Activated T-helper 2 cell treated with anti-CD3 and anti-CD28 coated beads, Interferon-gamma antibody, Interleukin-2, Interleukin-4, amounts not matched to agents 10 μg/mL and 5 μg/mL and 100 μg/mL, durations not matched to agents 14 hours and 24 hours and 36 hours (primary cell): ENCODE results near the gene FASTK. TPM values are rescaled to one million over a fixed set of nuclear protein-coding genes. Genes with fewer than 3 reads are reported as not detected.

Experiments used
- DNase-seq: peaks from one replicate; pipeline ENCODE4 v3.0.0; 2021; ENCODE audit warnings: low spot score
- H3K27ac Mint-ChIP-seq: one replicate; pipeline ENCODE4 v1.8.0; 2021; ENCODE audit warnings: mixed read lengths
- H3K27me3 Mint-ChIP-seq: one replicate; pipeline ENCODE4 v1.8.0; 2021; ENCODE audit warnings: low read depth, mixed read lengths
- H3K36me3 Mint-ChIP-seq: one replicate; pipeline ENCODE4 v1.8.0; 2021; ENCODE audit warnings: low read depth, mixed read lengths
- H3K4me1 Mint-ChIP-seq: one replicate; pipeline ENCODE4 v1.8.0; 2021; ENCODE audit warnings: low read depth, mixed read lengths
- H3K4me3 Mint-ChIP-seq: one replicate; pipeline ENCODE4 v1.8.0; 2021; ENCODE audit warnings: low read depth, mild to moderate bottlenecking, moderate library complexity, mixed read lengths
- H3K9me3 Mint-ChIP-seq: one replicate; pipeline ENCODE4 v1.8.0; 2021; ENCODE audit warnings: mixed read lengths
- intact Hi-C: fragments of 100-400 bp; cut with micrococcal nuclease; formaldehyde crosslinking; loops from one replicate; pipeline ENCODE4 v1.15.1; 2023
- total RNA-seq: library from RNA; stranded (reverse); gene quantifications from 2 replicates; pipeline ENCODE4 v1.2.3, GENCODE V29; 2022

Gene FASTK
- total RNA-seq, 1 donor from 2014 or later: 83.2 TPM

GRCh38 chr7:151071032-151071866 is 9.4 kb downstream of the FASTK start:
- Mint-ChIP-seq H3K9me3 (no peaks in the 10 kb centered on the region), H3K27me3 (no peaks in the 10 kb centered on the region), H3K4me1 (no peaks in the 10 kb centered on the region), H3K4me3 (no peak overlapping the region), H3K27ac (no peak overlapping the region), H3K36me3 (peaks cover 55% of the 10 kb centered on the region)
- DNase-seq: no peak
- intact Hi-C loops: no loop called here

GRCh38 chr7:151070574-151070960 is 10.0 kb downstream of the FASTK start:
- Mint-ChIP-seq H3K4me3 (no peak overlapping the region), H3K9me3 (no peaks in the 10 kb centered on the region), H3K4me1 (no peaks in the 10 kb centered on the region), H3K27ac (no peak overlapping the region), H3K27me3 (no peaks in the 10 kb centered on the region), H3K36me3 (peaks cover 50% of the 10 kb centered on the region)
- DNase-seq: no peak
- intact Hi-C loops: no loop called here

GRCh38 chr7:151069841-151070573 is 10.6 kb downstream of the FASTK start:
- no peaks in the 10 kb centered on the region for H3K9me3 Mint-ChIP-seq
- peaks cover 53% of the 10 kb centered on the region for H3K36me3 Mint-ChIP-seq
- no peak overlapping the region for H3K4me3 Mint-ChIP-seq
- H3K27ac Mint-ChIP-seq: no peak overlapping the region
- no peak for DNase-seq
- intact Hi-C loops: no loop called here
- no peaks in the 10 kb centered on the region for H3K4me1 Mint-ChIP-seq
- no peaks in the 10 kb centered on the region for H3K27me3 Mint-ChIP-seq

- peaks cover 52% of the 10 kb centered on the region for H3K36me3 Mint-ChIP-seq
- H3K27ac Mint-ChIP-seq: no peak overlapping the region
- intact Hi-C loops: no loop called here
- DNase-seq: no peak
- no peaks in the 10 kb centered on the region for H3K27me3 Mint-ChIP-seq
- H3K4me3 Mint-ChIP-seq: no peak overlapping the region
- no peaks in the 10 kb centered on the region for H3K9me3 Mint-ChIP-seq
- no peaks in the 10 kb centered on the region for H3K4me1 Mint-ChIP-seq
These were observed 12.4 kb downstream of the FASTK start for GRCh38 chr7:151068069-151068773.

- no peaks in the 10 kb centered on the region for H3K27me3 Mint-ChIP-seq
- no peak overlapping the region for H3K4me3 Mint-ChIP-seq
- intact Hi-C loops: no loop called here
- no peak for DNase-seq
- H3K4me1 Mint-ChIP-seq: peaks cover 3% of the 10 kb centered on the region
- H3K27ac Mint-ChIP-seq: no peak overlapping the region
- H3K36me3 Mint-ChIP-seq: peaks cover 43% of the 10 kb centered on the region
- no peaks in the 10 kb centered on the region for H3K9me3 Mint-ChIP-seq
These were observed 14.2 kb downstream of the FASTK start for GRCh38 chr7:151066273-151066974.

GRCh38 chr7:151065516-151065915 is 15.1 kb downstream of the FASTK start:
- DNase-seq: no peak
- no peaks in the 10 kb centered on the region for H3K27me3 Mint-ChIP-seq
- H3K9me3 Mint-ChIP-seq: no peaks in the 10 kb centered on the region
- intact Hi-C loops: no loop called here
- H3K4me3 Mint-ChIP-seq: no peak overlapping the region
- peaks cover 8% of the 10 kb centered on the region for H3K4me1 Mint-ChIP-seq
- H3K27ac Mint-ChIP-seq: no peak overlapping the region
- H3K36me3 Mint-ChIP-seq: peaks cover 36% of the 10 kb centered on the region

- H3K27me3 Mint-ChIP-seq: no peaks in the 10 kb centered on the region
- DNase-seq: no peak
- no peaks in the 10 kb centered on the region for H3K9me3 Mint-ChIP-seq
- H3K36me3 Mint-ChIP-seq: peaks cover 36% of the 10 kb centered on the region
- no peak overlapping the region for H3K27ac Mint-ChIP-seq
- no peak overlapping the region for H3K4me3 Mint-ChIP-seq
- intact Hi-C loops: no loop called here
- H3K4me1 Mint-ChIP-seq: peaks cover 8% of the 10 kb centered on the region
These were observed 15.6 kb downstream of the FASTK start for GRCh38 chr7:151064993-151065392.

- intact Hi-C loops: no loop called here
- no peaks in the 10 kb centered on the region for H3K27me3 Mint-ChIP-seq
These were observed 16.2 kb downstream of the FASTK start for GRCh38 chr7:151064454-151064853.

GRCh38 chr7:151063212-151063561 is 17.4 kb downstream of the FASTK start:
- Mint-ChIP-seq H3K4me1 (peaks cover 15% of the 10 kb centered on the region), H3K27ac (no peak overlapping the region), H3K4me3 (no peak overlapping the region), H3K9me3 (no peaks in the 10 kb centered on the region), H3K27me3 (no peaks in the 10 kb centered on the region), H3K36me3 (peaks cover 27% of the 10 kb centered on the region)
- intact Hi-C loops: no loop called here
- no peak for DNase-seq

More at GRCh38 chr7:151064454-151064853, 16.2 kb downstream of the FASTK start:
- DNase-seq: no peak
- Mint-ChIP-seq H3K27ac (no peak overlapping the region), H3K36me3 (peaks cover 32% of the 10 kb centered on the region), H3K4me3 (no peak overlapping the region), H3K4me1 (peaks cover 8% of the 10 kb centered on the region), H3K9me3 (no peaks in the 10 kb centered on the region)

- intact Hi-C loops: no loop called here
- H3K27ac Mint-ChIP-seq: no peak overlapping the region
- no peaks in the 10 kb centered on the region for H3K27me3 Mint-ChIP-seq
- DNase-seq: no peak
- no peaks in the 10 kb centered on the region for H3K9me3 Mint-ChIP-seq
- peaks cover 15% of the 10 kb centered on the region for H3K4me1 Mint-ChIP-seq
- H3K4me3 Mint-ChIP-seq: no peak overlapping the region
- peaks cover 22% of the 10 kb centered on the region for H3K36me3 Mint-ChIP-seq
These were observed 18.0 kb downstream of the FASTK start for GRCh38 chr7:151062399-151063211.

GRCh38 chr7:151062111-151062398 is 18.6 kb downstream of the FASTK start:
- Mint-ChIP-seq H3K9me3 (no peaks in the 10 kb centered on the region), H3K4me3 (no peak overlapping the region), H3K4me1 (peaks cover 20% of the 10 kb centered on the region), H3K27me3 (no peaks in the 10 kb centered on the region), H3K27ac (no peak overlapping the region), H3K36me3 (peaks cover 18% of the 10 kb centered on the region)
- intact Hi-C loops: no loop called here
- DNase-seq: no peak
